PC-3 (cell line): ENCODE measurements around the gene IGIP. TPM values are rescaled to one million over a fixed set of nuclear protein-coding genes. Genes with fewer than 3 reads are reported as not detected.

ENCODE experiments used
- ATAC-seq: fragments of 200-7000 bp; cut with Tn5 transposase; 2 replicates; pipeline ENCODE4 v1.9.1; 2020; ENCODE audit warnings: mild to moderate bottlenecking, moderate library complexity
- BruUV-seq: library from RNA; stranded (reverse); fragments of 400-500 nt; replicated peaks from 2 replicates; lab custom pipeline; 2021; lab: Mats Ljungman, UMichigan
- CTCF ChIA-PET: fragments of 300-600 bp; sonication (Branson Sonifier 250); formaldehyde crosslinking; loops from one replicate; lab custom pipeline; 2022; ENCODE audit warnings: antibody characterized with exemption; lab: Charles Lee
- POLR2A ChIA-PET: fragments of 300-600 bp; sonication (Branson Sonifier 250); formaldehyde crosslinking; loops from one replicate; lab custom pipeline; 2022; ENCODE audit warnings: antibody characterized with exemption; ENCODE audit not compliant: unreplicated experiment; lab: Charles Lee
- DNase-seq: peaks from one replicate; pipeline ENCODE4 v3.0.0-alpha.2; 2015
- H2AFZ ChIP-seq: fragments of 300-600 bp; sonication (generic); 2 replicates; pipeline ENCODE4 v1.6.0; 2016; ENCODE audit warnings: antibody characterized with exemption, low read length
- H3F3A ChIP-seq: fragments of 300-600 bp; sonication (generic); one replicate; pipeline ENCODE4 v1.6.0; 2017; ENCODE audit warnings: antibody characterized with exemption, low read length, control low read depth, mild to moderate bottlenecking; ENCODE audit not compliant: unreplicated experiment
- H3K27ac ChIP-seq: fragments of 300-600 bp; sonication (generic); 2 replicates; pipeline ENCODE4 v1.5.1; 2016; ENCODE audit warnings: mild to moderate bottlenecking, low read length
- H3K27me3 ChIP-seq: fragments of 300-600 bp; sonication (generic); 2 replicates; pipeline ENCODE4 v1.6.1; 2016; ENCODE audit warnings: low read length, mixed read lengths
- H3K36me3 ChIP-seq: fragments of 300-600 bp; sonication (generic); 2 replicates; pipeline ENCODE4 v1.6.1; 2016; ENCODE audit warnings: low read depth, mixed run types, low read length, mixed read lengths
- H3K4me1 ChIP-seq: fragments of 300-600 bp; sonication (generic); 2 replicates; pipeline ENCODE4 v1.5.1; 2016; ENCODE audit warnings: low read length; ENCODE audit not compliant: insufficient read depth
- H3K4me2 ChIP-seq: fragments of 300-600 bp; sonication (generic); 2 replicates; pipeline ENCODE4 v1.6.0; 2016; ENCODE audit warnings: low read length
- H3K4me3 ChIP-seq: fragments of 300-600 bp; sonication (generic); 2 replicates; pipeline ENCODE4 v1.5.1; 2016; ENCODE audit warnings: mild to moderate bottlenecking, low read length, mixed read lengths
- H3K79me2 ChIP-seq: fragments of 300-600 bp; sonication (generic); 2 replicates; pipeline ENCODE4 v1.6.1; 2017; ENCODE audit warnings: low read length, mixed read lengths
- H3K9ac ChIP-seq: fragments of 300-600 bp; sonication (generic); 2 replicates; pipeline ENCODE4 v1.6.0; 2016; ENCODE audit warnings: mild to moderate bottlenecking, low read length
- H3K9me2 ChIP-seq: fragments of 300-600 bp; sonication (generic); replicated peaks from 2 replicates; pipeline ENCODE4 v1.6.1; 2016; ENCODE audit warnings: mixed run types, low read length, mixed read lengths
- H3K9me3 ChIP-seq: fragments of 300-600 bp; sonication (generic); 2 replicates; pipeline ENCODE4 v1.6.1; 2016; ENCODE audit warnings: low read length, mixed read lengths
- H4K20me1 ChIP-seq: fragments of 300-600 bp; sonication (generic); 2 replicates; pipeline ENCODE4 v1.6.1; 2016; ENCODE audit warnings: low read length, mixed read lengths
- EZH2 ChIP-seq: fragments of 300-600 bp; sonication (generic); IDR thresholded peaks from one replicate; pipeline ENCODE4 v1.6.1; 2017; ENCODE audit warnings: antibody characterized with exemption, mild to moderate bottlenecking, low read length; ENCODE audit not compliant: unreplicated experiment
- EZH2phosphoT487 ChIP-seq: fragments of 300-600 bp; sonication (generic); IDR thresholded peaks from 2 replicates; pipeline ENCODE4 v1.6.1; 2018; ENCODE audit warnings: mild to moderate bottlenecking, antibody characterized with exemption, low read length, borderline replicate concordance
- intact Hi-C: fragments of 100-400 bp; cut with micrococcal nuclease; formaldehyde crosslinking; loops from 2 replicates; pipeline ENCODE4 v1.9.0; 2023
- total RNA-seq: library from RNA; depleted of rRNA; stranded (reverse); fragments of >200 nt; gene quantifications from 2 replicates; pipeline ENCODE4 v1.2.3, GENCODE V29; 2014
- TF ChIP-seq, protein P1 (sequence below): fragments of 300-600 bp; sonication (generic); conservative IDR thresholded peaks from 2 replicates; pipeline ENCODE4 v1.5.1; 2017; ENCODE audit warnings: antibody characterized with exemption, low read depth, mild to moderate bottlenecking, low read length

Gene IGIP
- total RNA-seq, 1 experiment from 2014 or later = 1.3 TPM

DNA sequence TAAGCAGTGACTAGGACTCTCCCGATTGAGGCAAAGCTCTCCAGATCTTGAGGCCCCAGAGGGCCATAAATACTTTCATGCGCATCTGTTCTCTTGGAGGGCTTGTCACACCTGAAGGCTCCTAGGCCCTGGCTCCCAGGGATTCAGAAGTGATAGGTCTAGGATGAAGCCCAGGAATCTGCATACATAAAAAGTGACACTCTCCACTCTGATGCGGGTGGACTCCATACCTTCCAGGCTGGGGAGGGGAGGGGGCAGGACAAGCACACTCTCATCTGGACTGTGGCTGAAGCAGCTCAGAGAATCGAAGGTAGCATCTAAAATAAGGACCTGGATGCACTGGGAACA lies 40.2 kb downstream of the IGIP start:
- Histone ChIP-seq H2AFZ (no peak overlapping the region), H4K20me1 (no peaks in the 10 kb centered on the region), H3K4me2 (no peak overlapping the region), H3K9me3 (no peaks in the 10 kb centered on the region), H3K9me2 (no peaks in the 10 kb centered on the region), H3K36me3 (no peaks in the 10 kb centered on the region), H3K79me2 (no peaks in the 10 kb centered on the region), H3K27me3 (no peaks in the 10 kb centered on the region), H3K4me1 (peaks cover 32% of the 10 kb centered on the region), H3K9ac (no peak overlapping the region), H3F3A (no peaks in the 10 kb centered on the region), H3K4me3 (no peak overlapping the region), H3K27ac (no peak overlapping the region)
- ChIA-PET CTCF (no interaction called here), POLR2A (no interaction called here)
- no TSS peak for BruUV-seq
- no peak for DNase-seq
- TF ChIP-seq EZH2 (no peak), EZH2phosphoT487 (no peak)
- TF ChIP-seq, protein P1, sequence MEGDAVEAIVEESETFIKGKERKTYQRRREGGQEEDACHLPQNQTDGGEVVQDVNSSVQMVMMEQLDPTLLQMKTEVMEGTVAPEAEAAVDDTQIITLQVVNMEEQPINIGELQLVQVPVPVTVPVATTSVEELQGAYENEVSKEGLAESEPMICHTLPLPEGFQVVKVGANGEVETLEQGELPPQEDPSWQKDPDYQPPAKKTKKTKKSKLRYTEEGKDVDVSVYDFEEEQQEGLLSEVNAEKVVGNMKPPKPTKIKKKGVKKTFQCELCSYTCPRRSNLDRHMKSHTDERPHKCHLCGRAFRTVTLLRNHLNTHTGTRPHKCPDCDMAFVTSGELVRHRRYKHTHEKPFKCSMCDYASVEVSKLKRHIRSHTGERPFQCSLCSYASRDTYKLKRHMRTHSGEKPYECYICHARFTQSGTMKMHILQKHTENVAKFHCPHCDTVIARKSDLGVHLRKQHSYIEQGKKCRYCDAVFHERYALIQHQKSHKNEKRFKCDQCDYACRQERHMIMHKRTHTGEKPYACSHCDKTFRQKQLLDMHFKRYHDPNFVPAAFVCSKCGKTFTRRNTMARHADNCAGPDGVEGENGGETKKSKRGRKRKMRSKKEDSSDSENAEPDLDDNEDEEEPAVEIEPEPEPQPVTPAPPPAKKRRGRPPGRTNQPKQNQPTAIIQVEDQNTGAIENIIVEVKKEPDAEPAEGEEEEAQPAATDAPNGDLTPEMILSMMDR = no peak
- ATAC-seq = no peak
- intact Hi-C loops = loop anchor here (5.0 kb wide), 1 partner anchor 191 kb away; no protein-coding TSS in a partner anchor

DNA sequence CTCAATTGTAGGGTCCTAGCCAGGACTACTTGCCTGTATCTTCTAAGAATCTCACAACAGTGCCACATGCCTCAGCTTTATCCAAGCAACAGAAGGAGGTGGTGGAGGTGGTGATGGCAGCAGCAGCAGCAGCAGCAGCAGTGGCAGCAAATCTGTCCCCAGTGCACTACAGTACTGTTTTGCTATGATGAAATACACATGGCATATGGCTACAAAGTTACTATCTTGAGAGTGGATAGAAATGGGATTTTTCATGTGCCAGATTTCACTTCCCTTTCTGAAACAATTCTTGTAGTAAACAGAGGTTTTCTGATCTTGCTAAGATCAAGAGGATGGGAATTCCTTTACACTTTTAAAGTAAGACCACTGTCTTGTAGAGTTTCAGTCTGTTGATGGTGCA lies 41.2 kb downstream of the IGIP start:
- peaks cover 32% of the 10 kb centered on the region for H3K4me1 ChIP-seq
- intact Hi-C loops = loop anchor here (5.0 kb wide), 1 partner anchor 190 kb away; no protein-coding TSS in a partner anchor
- no peak overlapping the region for H3K4me2 ChIP-seq
- H3K9me3 ChIP-seq = no peaks in the 10 kb centered on the region
- no peaks in the 10 kb centered on the region for H3K9me2 ChIP-seq
- H4K20me1 ChIP-seq = no peaks in the 10 kb centered on the region
- ATAC-seq (no peak), DNase-seq (no peak)
- H3K4me3 ChIP-seq = no peak overlapping the region
- H3K9ac ChIP-seq = no peak overlapping the region
- H2AFZ ChIP-seq = no peak overlapping the region
- no peaks in the 10 kb centered on the region for H3K79me2 ChIP-seq
- ChIA-PET CTCF (no interaction called here), POLR2A (no interaction called here)
- no peaks in the 10 kb centered on the region for H3F3A ChIP-seq
- no peaks in the 10 kb centered on the region for H3K27me3 ChIP-seq
- TF ChIP-seq, protein P1 = no peak
- TF ChIP-seq EZH2phosphoT487 = no peak
- TF ChIP-seq EZH2 = no peak
- no peak overlapping the region for H3K27ac ChIP-seq
- BruUV-seq = no TSS peak
- no peaks in the 10 kb centered on the region for H3K36me3 ChIP-seq

DNA sequence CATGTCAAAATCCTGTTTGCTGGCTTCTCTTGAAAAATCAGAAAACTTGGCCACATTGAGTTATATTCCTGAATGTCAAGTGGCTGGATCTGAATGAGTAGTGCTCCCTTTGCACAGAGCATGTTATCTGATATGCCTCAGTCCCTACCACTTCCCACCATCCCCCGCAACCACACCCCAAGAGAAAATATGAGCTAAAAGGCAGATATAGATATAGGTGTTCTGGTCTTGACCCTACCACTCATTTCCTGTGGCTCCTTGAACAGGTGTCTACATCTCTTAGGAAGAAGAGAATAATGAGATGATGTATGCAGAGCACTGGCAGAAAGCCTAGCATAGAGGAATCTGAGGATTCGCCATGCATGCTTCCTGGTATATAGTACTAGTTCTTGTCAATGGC lies 42.6 kb downstream of the IGIP start:
- Histone ChIP-seq H3K27me3 (no peaks in the 10 kb centered on the region), H3K9me3 (no peaks in the 10 kb centered on the region), H3K4me2 (peak overlapping the region; percentile 15; the same call in 1 of the 2 replicates), H3K9me2 (no peaks in the 10 kb centered on the region), H3F3A (no peaks in the 10 kb centered on the region), H2AFZ (no peak overlapping the region), H3K4me1 (peaks cover 32% of the 10 kb centered on the region), H3K36me3 (no peaks in the 10 kb centered on the region), H3K27ac (no peak overlapping the region), H4K20me1 (no peaks in the 10 kb centered on the region), H3K4me3 (no peak overlapping the region), H3K9ac (no peak overlapping the region), H3K79me2 (no peaks in the 10 kb centered on the region)
- intact Hi-C loops = loop anchor here (5.0 kb wide), 1 partner anchor 189 kb away; no protein-coding TSS in a partner anchor
- BruUV-seq = no TSS peak
- ATAC-seq (peak; percentile 53), DNase-seq (peak; percentile 67)
- POLR2A ChIA-PET = no interaction called here
- CTCF ChIA-PET = interaction anchor here (1.1 kb wide), 1 partner anchor 96 kb away, joined by 3 read pairs; no protein-coding TSS in a partner anchor
- TF ChIP-seq EZH2phosphoT487 (no peak), EZH2 (no peak)
- TF ChIP-seq, protein P1 = no peak
